Esophagus muscularis mucosa (tissue), 4 donors: ENCODE data around the gene TMC5. TPM values are rescaled to one million over a fixed set of nuclear protein-coding genes. Genes with fewer than 3 reads are reported as not detected.
"Not testable (repeated sequence)": the region's sequence is repeated elsewhere in the genome, so short reads cannot be mapped to it uniquely, and the experiment has no call there.

Experiments used
- DNase-seq: peaks from one replicate; pipeline ENCODE4 v3.0.0-alpha.2; 2017; ENCODE audit errors: extremely low spot score
- H3K27ac ChIP-seq, 4 donors: fragments of 200-600 bp; sonication (generic); replicated peaks in 1 of 4; 1 replicate in 3 of 4; 2 replicates in 1 of 4; pipeline ENCODE4 v1.5.1; 2016 to 2019; ENCODE audit warnings: mild to moderate bottlenecking in 1 of 4
- H3K27me3 ChIP-seq, 4 donors: fragments of 200-600 bp; sonication (generic); one replicate each; pipeline versions ENCODE4 v1.5.1 to v1.6.0; 2016 to 2019
- H3K36me3 ChIP-seq, 4 donors: fragments of 200-600 bp; sonication (generic); one replicate each; pipeline ENCODE4 v1.5.1; 2016 to 2019
- H3K4me1 ChIP-seq, 4 donors: fragments of 200-600 bp; sonication (generic); one replicate each; pipeline ENCODE4 v1.5.1; 2016 to 2019
- H3K4me3 ChIP-seq, 4 donors: fragments of 200-600 bp; sonication (generic); 1 replicate in 2 of 4; 2 replicates in 2 of 4; pipeline ENCODE4 v1.5.1; 2016 to 2019; ENCODE audit warnings: mild to moderate bottlenecking in 4 of 4, moderate library complexity in 1 of 4
- H3K9me3 ChIP-seq, 4 donors: fragments of 200-600 bp; sonication (generic); 1 replicate in 3 of 4; 2 replicates in 1 of 4; pipeline ENCODE4 v1.5.1; 2016 to 2019
- CTCF ChIP-seq, 3 experiments: fragments of 200-600 bp in 2 of 3; fragments of 450-650 bp in 1 of 3; sonication (generic) in 2 of 3; IDR thresholded peaks; one replicate each; pipeline ENCODE4 v1.5.1; 2017 to 2019; ENCODE audit warnings: antibody characterized with exemption in 3 of 3, mild to moderate bottlenecking in 2 of 3, moderate library complexity in 1 of 3
- EP300 ChIP-seq: sonication (generic); formaldehyde crosslinking; IDR thresholded peaks from one replicate; pipeline ENCODE4 v1.6.1; 2017; ENCODE audit warnings: antibody characterized with exemption
- POLR2A ChIP-seq: fragments of 450-650 bp; IDR thresholded peaks from one replicate; pipeline ENCODE4 v1.6.1; 2017; ENCODE audit warnings: antibody characterized with exemption, moderate library complexity, mild to moderate bottlenecking, low read depth
- POLR2AphosphoS5 ChIP-seq, 2 donors: sonication (generic); formaldehyde crosslinking; IDR thresholded peaks; one replicate each; pipeline ENCODE4 v1.6.1; 2017; ENCODE audit warnings: antibody characterized with exemption in 2 of 2
- whole genome bisulfite sequencing: methylation state at CpG from one replicate; pipeline ENCODE4 v1.1.5; 2018; 5-methylcytosine and 5-hydroxymethylcytosine counted together
- intact Hi-C: fragments of 100-400 bp; cut with DNase I; formaldehyde crosslinking; loops from one replicate; pipeline ENCODE4 v1.15.1; 2023
- total RNA-seq, 4 donors: library from RNA; depleted of rRNA; stranded (reverse); fragments of >200 nt; gene quantifications; one replicate each; pipeline versions ENCODE4 v1.1.0 to v1.2.1, GENCODE V29; 2016

Gene TMC5
- under 1 TPM; under 0.01 to 0.42 (median 0.12) TPM for total RNA-seq

GRCh38 chr16:19417640-19418039 lies at the start of gene TMC5:
TMC5 (plus strand) TSS chr16:19417883; CDS start chr16:19440039, 22,156 bp downstream.
- TF ChIP-seq POLR2A (no peak), POLR2AphosphoS5 (IDR thresholded peaks at IDR 0.05) (no peak), EP300 (no peak), CTCF (IDR thresholded peaks at IDR 0.05) (no peak)
- Histone ChIP-seq H3K36me3 (no peaks in the 10 kb centered on the region), H3K27me3 (peaks cover 0 to 46% (median 0%) of the 10 kb centered on the region in 4 donors)

GRCh38 chr16:19372541-19372940 lies 45.1 kb upstream of the TMC5 start:
- H3K36me3 ChIP-seq, H3K27me3 ChIP-seq, H3K4me1 ChIP-seq, DNase-seq, H3K4me3 ChIP-seq, intact Hi-C loops, H3K27ac ChIP-seq, H3K9me3 ChIP-seq: not testable (repeated sequence)
- 78% methylated on average over 7 of the region's 7 CpGs for WGBS

More at GRCh38 chr16:19417640-19418039, at the start of gene TMC5:
- Histone ChIP-seq H3K27ac (no peak within 1 kb of the TSS), H3K4me3 (no peak within 1 kb of the TSS), H3K9me3 (no peaks in the 10 kb centered on the region), H3K4me1 (no peaks in the 10 kb centered on the region)
- intact Hi-C loops, result no loop called here
- 57% methylated on average over 12 of the region's 12 CpGs for WGBS
- no peak for DNase-seq

- no peak overlapping the region for H3K4me3 ChIP-seq
- H3K27ac ChIP-seq, result no peak overlapping the region
- no peaks in the 10 kb centered on the region for H3K9me3 ChIP-seq
- DNase-seq, result no peak
- H3K4me1 ChIP-seq, result no peaks in the 10 kb centered on the region
- TF ChIP-seq CTCF (IDR thresholded peaks at IDR 0.05) (no peak), EP300 (no peak), POLR2AphosphoS5 (IDR thresholded peaks at IDR 0.05) (no peak), POLR2A (no peak)
- no peaks in the 10 kb centered on the region for H3K36me3 ChIP-seq
- intact Hi-C loops, result loop anchor here (2.0 kb wide), 1 partner anchor 288 kb away; no protein-coding TSS in a partner anchor
- 88% methylated on average over 3 of the region's 3 CpGs for whole genome bisulfite sequencing
- H3K27me3 ChIP-seq, result no peaks in the 10 kb centered on the region
These were observed 43.3 kb upstream of the TMC5 start for GRCh38 chr16:19374402-19374801.

GRCh38 chr16:19375561-19376158 lies 42.0 kb upstream of the TMC5 start:
- TF ChIP-seq POLR2AphosphoS5 (IDR thresholded peaks at IDR 0.05), result no peak
- peak; percentile 86 to 94 (median 92) for TF ChIP-seq CTCF (IDR thresholded peaks at IDR 0.05)
- no peak for TF ChIP-seq EP300
- TF ChIP-seq POLR2A, result no peak
- H3K27me3 ChIP-seq, result no peaks in the 10 kb centered on the region
- WGBS, result 42% methylated on average over 4 of the region's 4 CpGs
- DNase-seq, result no peak
- no peak overlapping the region for H3K27ac ChIP-seq
- intact Hi-C loops, result loop anchor here (1.0 to 5.0 kb wide), 3 partner anchors 208 to 393 kb away; partner anchors contain the start of gene TMC7
- peaks cover 0 to 10% (median 9%) of the 10 kb centered on the region in 4 donors for H3K4me1 ChIP-seq
- H3K9me3 ChIP-seq, result no peaks in the 10 kb centered on the region
- no peaks in the 10 kb centered on the region for H3K36me3 ChIP-seq
- no peak overlapping the region for H3K4me3 ChIP-seq

- intact Hi-C loops, result loop anchor here (5.0 kb wide), 1 partner anchor 396 kb away; the partner anchor contains the start of gene TMC7
- WGBS, result 88% methylated on average over 3 of the region's 3 CpGs
- H3K36me3 ChIP-seq, result no peaks in the 10 kb centered on the region
- H3K27ac ChIP-seq, result no peak overlapping the region
- no peaks in the 10 kb centered on the region for H3K9me3 ChIP-seq
- no peaks in the 10 kb centered on the region for H3K27me3 ChIP-seq
- TF ChIP-seq EP300 (no peak), POLR2AphosphoS5 (IDR thresholded peaks at IDR 0.05) (no peak), CTCF (IDR thresholded peaks at IDR 0.05) (no peak), POLR2A (no peak)
- H3K4me3 ChIP-seq, result no peak overlapping the region
- DNase-seq, result no peak
- H3K4me1 ChIP-seq, result peaks cover 0 to 11% (median 9%) of the 10 kb centered on the region in 4 donors
These were observed 39.8 kb upstream of the TMC5 start for GRCh38 chr16:19377864-19378263.
